IPS-20b (cell line): Measurements from ENCODE around the gene FXYD1.
A peak's percentile ranks its signal among the peaks of the same experiment; 100 is the strongest.

Source experiments
- H3K27ac ChIP-seq: one replicate; pipeline ENCODE4 v1.5.1; 2013; ENCODE audit warnings: low read length
- H3K27me3 ChIP-seq: 2 replicates; pipeline ENCODE4 v1.6.1; 2013; ENCODE audit warnings: mild to moderate bottlenecking, low read length, inconsistent platforms; ENCODE audit not compliant: insufficient read depth
- H3K36me3 ChIP-seq: 2 replicates; pipeline ENCODE4 v1.6.1; 2013; ENCODE audit warnings: low read depth, mild to moderate bottlenecking, inconsistent platforms, low read length, moderate library complexity; ENCODE audit not compliant: insufficient read depth
- H3K4me1 ChIP-seq: 2 replicates; pipeline ENCODE4 v1.6.1; 2013; ENCODE audit warnings: mild to moderate bottlenecking, control low read depth, inconsistent platforms, low read length, moderate library complexity; ENCODE audit not compliant: insufficient read depth
- H3K4me3 ChIP-seq: 2 replicates; pipeline ENCODE4 v1.5.1; 2013; ENCODE audit warnings: mild to moderate bottlenecking, low read length, inconsistent platforms
- H3K9ac ChIP-seq: 2 replicates; pipeline ENCODE4 v1.6.1; 2013; ENCODE audit warnings: low read depth, mild to moderate bottlenecking, inconsistent platforms, low read length, moderate library complexity
- H3K9me3 ChIP-seq: 2 replicates; pipeline ENCODE4 v1.6.1; 2013; ENCODE audit warnings: mild to moderate bottlenecking, low read depth, low read length, inconsistent platforms; ENCODE audit not compliant: insufficient read depth

Gene FXYD1

DNA sequence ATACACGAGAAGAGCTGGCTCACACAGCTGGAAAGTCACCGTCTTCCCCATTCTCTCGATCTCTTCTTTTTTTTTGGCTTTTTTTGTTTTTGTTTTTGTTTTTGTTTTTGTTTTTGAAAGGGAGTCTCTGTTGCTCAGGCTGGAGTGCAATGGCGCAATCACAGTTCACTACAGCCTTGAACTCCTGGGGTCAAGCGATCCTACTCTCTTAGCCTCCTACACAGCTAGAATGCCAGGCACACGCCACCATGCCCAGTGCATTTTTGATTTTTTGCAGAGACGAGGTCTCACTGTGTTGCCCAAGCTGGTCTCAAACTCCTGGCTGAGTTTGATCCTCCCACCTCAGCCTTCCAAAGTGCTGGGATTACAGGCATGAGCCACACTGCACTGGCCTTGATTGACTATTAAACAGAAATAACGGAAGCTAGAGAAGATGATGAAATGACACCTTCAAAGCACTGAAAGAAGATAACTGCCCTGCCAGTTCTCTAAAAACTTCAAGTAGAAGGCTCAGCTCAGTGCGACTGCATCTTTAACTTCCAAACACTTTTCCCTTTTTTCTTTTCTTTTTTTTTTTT, 19.0 kb upstream of the FXYD1 start:
- Histone ChIP-seq H3K9me3 (no peaks in the 10 kb centered on the region), H3K9ac (no peak overlapping the region), H3K27ac (no peak overlapping the region), H3K4me1 (peaks cover 16% of the 10 kb centered on the region), H3K36me3 (no peaks in the 10 kb centered on the region), H3K27me3 (no peaks in the 10 kb centered on the region; the same call in 1 of the 2 replicates), H3K4me3 (no peak overlapping the region)

DNA sequence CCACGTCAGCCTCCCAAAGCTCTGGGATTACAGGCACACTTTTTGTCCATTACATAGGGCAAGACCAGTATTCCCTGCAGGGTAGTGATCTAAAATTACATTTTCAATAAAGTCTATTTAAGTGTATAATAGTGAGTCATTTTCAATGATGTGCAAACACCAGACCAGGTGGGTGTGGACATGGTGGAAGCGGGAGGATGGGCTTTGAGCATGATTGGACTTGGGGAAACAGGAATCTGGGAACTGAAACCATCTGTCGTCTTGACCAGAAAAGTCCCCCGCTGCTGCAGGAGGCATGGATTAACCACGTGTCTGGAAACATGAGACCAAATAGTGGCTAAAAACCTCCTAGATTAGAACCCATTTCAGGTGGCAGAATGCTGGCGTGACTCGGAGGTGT, 18.1 kb upstream of the FXYD1 start:
- Histone ChIP-seq H3K27ac (no peak overlapping the region), H3K36me3 (no peaks in the 10 kb centered on the region), H3K4me1 (peaks cover 11% of the 10 kb centered on the region), H3K9me3 (no peaks in the 10 kb centered on the region), H3K4me3 (no peak overlapping the region), H3K9ac (no peak overlapping the region), H3K27me3 (no peaks in the 10 kb centered on the region; the same call in 1 of the 2 replicates)

DNA sequence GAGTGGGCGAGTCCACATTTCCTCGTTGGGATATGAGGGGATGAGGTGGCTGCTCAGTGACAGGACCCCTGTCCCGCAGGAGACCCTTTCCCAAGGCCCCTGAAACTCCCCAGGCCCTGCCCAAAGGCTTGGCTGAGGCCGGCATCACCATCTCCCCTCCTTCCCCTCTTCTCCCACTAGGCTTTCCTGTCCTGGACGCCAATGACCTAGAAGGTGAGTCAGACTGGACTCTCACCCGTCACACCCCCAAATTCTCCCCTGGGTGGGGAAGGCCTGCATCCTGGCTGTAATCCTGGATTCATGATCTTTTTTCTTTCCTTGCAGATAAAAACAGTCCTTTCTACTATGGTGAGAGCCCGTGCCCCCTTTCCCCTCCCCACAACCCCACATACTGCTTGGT, 17.7 kb upstream of the FXYD1 start:
- Histone ChIP-seq H3K27ac (no peak overlapping the region), H3K4me1 (peaks cover 11% of the 10 kb centered on the region), H3K9ac (no peak overlapping the region)

DNA sequence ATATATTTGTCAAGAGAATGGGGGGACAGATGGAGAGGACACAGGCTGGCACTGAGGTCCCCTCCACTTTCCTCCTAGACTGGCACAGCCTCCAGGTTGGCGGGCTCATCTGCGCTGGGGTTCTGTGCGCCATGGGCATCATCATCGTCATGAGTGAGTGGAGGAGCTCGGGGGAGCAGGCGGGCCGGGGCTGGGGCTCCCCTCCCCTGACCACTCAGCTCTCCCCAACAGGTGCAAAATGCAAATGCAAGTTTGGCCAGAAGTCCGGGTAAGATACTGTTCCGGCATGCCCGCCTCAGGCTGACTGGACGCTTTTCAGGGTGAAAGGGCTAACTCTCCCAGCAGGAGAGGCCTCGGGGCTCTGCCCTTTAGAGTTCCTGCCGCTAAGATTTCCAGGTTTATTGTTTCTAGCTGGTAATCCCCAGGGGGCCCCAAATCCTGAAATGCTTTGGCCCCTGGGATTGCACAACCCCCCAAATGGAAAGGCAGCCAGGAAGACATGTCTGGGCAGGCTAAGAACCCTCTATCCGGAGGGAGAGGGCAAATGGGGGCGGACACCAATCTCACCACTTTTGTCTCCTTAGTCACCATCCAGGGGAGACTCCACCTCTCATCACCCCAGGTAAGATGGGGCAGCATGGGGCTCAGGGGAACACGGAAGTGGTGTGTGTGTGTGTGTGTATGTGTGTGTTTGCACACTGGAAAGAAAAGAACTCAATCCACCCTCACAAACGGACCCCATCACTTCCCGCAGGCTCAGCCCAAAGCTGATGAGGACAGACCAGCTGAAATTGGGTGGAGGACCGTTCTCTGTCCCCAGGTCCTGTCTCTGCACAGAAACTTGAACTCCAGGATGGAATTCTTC, 15.7 kb upstream of the FXYD1 start:
- Histone ChIP-seq H3K4me1 (peaks cover 11% of the 10 kb centered on the region), H3K9ac (no peak overlapping the region), H3K36me3 (no peaks in the 10 kb centered on the region), H3K4me3 (no peak overlapping the region), H3K27ac (no peak overlapping the region), H3K27me3 (no peaks in the 10 kb centered on the region), H3K9me3 (no peaks in the 10 kb centered on the region)

More for the DNA sequence above, 17.7 kb upstream of the FXYD1 start:
- Histone ChIP-seq H3K9me3 (no peaks in the 10 kb centered on the region), H3K36me3 (no peaks in the 10 kb centered on the region), H3K4me3 (no peak overlapping the region), H3K27me3 (no peaks in the 10 kb centered on the region; the same call in 1 of the 2 replicates)

DNA sequence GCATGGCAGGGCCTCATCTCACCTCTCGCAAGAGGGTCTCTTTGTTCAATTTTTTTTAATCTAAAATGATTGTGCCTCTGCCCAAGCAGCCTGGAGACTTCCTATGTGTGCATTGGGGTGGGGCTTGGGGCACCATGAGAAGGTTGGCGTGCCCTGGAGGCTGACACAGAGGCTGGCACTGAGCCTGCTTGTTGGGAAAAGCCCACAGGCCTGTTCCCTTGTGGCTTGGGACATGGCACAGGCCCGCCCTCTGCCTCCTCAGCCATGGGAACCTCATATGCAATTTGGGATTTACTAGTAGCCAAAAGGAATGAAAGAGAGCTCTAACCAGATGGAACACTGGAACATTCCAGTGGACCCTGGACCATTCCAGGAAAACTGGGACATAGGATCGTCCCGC, 15.1 kb upstream of the FXYD1 start:
- H3K4me1 ChIP-seq, result peaks cover 11% of the 10 kb centered on the region
- no peak overlapping the region for H3K27ac ChIP-seq
- no peaks in the 10 kb centered on the region for H3K9me3 ChIP-seq
- H3K27me3 ChIP-seq, result no peaks in the 10 kb centered on the region
- no peak overlapping the region for H3K9ac ChIP-seq
- H3K4me3 ChIP-seq, result no peak overlapping the region
- no peaks in the 10 kb centered on the region for H3K36me3 ChIP-seq

DNA sequence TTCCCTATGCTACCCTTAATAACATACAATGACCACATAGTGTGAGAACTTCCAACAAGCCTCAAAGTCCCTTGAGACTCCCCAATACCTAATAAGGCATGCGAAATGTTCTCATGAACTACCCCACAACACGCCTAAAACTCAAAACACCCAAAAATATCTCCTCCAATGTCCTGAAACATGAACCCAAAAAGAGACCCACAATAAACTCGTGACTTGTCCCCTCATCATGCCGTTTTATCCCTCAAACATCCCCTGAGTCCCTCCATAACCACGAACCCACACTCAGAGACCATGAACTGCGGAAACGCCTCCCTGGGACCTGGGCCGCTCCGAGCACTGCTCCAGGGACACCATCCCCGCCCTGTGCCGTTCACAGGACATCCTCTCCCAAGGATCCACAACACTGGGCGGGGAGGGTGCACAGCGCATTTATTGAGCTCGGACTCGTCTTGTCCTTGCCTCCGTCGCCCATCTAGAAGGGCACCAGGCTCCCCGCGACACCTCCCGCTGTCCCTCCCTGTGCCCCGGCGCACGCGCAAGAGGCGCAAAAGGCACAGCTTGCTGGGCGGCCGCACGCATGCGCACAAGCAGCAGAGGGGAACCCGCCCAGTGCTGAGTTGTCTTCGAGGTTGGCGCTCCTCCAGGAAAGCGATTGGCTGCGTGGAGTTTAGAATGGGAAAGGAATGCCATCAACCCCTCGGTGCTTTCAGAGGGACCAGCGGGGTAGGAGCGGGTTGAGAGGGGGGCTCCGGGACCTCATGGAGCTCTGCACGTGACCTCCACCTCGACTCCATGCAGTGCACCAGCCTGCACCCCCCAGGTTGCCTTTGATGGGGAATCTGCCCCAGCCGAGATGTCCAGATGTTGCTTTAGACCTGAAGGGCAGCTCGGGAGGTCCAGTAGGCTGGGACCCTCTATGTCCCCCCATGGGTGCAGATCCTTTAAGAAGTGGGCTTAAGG, 14.2 kb upstream of the FXYD1 start:
- no peak overlapping the region; the same call in 1 of the 2 replicates for H3K4me3 ChIP-seq
- no peaks in the 10 kb centered on the region for H3K27me3 ChIP-seq

DNA sequence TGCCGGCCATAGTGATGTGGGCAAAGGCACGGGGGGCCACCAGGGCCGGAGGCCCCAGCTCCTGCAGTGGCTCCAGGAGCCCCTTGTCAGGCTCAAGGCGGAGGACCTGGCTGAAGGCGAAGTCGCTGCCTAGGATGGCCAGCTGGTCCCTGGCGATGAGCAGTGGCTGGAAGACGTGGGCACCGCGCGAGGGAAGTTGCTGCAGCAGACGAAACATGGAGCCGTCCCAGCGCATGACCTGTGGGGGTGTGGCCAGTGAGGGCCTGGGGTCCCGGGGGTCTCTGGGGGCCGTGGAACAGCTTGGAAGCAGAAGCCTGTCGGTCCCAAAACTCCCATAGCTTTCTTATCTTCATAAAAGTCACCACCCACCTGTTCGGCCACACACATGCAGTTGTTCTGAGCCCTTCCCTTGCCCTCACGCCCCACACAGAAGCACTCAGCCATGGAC, 13.3 kb upstream of the FXYD1 start:
- Histone ChIP-seq H3K4me1 (peaks cover 11% of the 10 kb centered on the region), H3K27ac (no peak overlapping the region), H3K36me3 (no peaks in the 10 kb centered on the region), H3K9ac (no peak overlapping the region), H3K4me3 (no peak overlapping the region), H3K9me3 (no peaks in the 10 kb centered on the region), H3K27me3 (no peaks in the 10 kb centered on the region)

More for the DNA sequence above, 14.2 kb upstream of the FXYD1 start:
- Histone ChIP-seq H3K4me1 (peaks cover 11% of the 10 kb centered on the region), H3K9ac (peak overlapping the region; percentile 27; the same call in 1 of the 2 replicates), H3K36me3 (no peaks in the 10 kb centered on the region), H3K27ac (no peak overlapping the region), H3K9me3 (no peaks in the 10 kb centered on the region)

DNA sequence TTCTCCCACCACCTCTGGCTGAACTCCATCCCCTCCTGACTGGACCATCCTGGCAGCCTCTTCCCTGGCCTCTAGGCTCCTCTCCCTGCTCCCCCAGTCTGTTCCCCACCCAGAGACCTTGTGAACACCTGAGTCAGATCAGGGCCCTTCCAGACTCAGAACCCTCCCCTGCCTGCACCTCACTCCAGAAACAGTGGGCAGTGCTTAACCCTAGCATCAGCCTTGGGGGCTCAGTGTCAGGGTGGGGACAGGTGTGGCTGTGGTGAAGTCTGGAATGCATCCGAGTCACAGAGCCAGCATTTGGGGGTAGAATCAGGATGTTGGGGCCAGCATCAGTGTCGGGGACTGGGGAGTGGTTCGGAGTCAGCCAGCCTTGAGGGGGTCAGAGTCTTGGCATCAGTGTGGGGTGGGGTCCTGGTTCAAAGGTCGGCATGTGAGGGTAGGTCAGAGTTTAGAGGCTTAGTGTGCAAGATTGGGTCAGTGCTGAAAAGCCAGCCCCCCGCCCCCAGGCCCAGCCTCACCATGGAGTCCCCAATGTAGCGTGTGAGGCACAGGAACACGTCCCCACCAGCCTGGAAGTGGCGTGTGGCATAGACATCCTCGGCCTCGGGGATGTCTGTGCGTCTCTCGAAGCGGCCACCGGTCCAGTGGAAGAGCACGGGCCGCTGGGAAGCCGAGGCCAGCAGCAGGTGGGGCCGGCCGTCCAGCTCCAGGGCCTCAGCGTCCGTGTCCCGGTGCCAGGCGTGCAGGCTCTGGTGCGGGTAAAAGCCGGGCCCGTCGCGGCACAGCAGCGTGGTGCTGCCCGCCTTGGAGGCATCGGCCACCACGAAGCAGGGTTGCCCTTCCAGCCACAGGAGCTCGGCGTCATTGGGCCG, 12.6 kb upstream of the FXYD1 start:
- H3K4me3 ChIP-seq, result no peak overlapping the region
- peaks cover 11% of the 10 kb centered on the region for H3K4me1 ChIP-seq
- H3K9me3 ChIP-seq, result no peaks in the 10 kb centered on the region
- H3K9ac ChIP-seq, result no peak overlapping the region
- H3K27me3 ChIP-seq, result no peaks in the 10 kb centered on the region
- no peaks in the 10 kb centered on the region for H3K36me3 ChIP-seq
- H3K27ac ChIP-seq, result no peak overlapping the region

DNA sequence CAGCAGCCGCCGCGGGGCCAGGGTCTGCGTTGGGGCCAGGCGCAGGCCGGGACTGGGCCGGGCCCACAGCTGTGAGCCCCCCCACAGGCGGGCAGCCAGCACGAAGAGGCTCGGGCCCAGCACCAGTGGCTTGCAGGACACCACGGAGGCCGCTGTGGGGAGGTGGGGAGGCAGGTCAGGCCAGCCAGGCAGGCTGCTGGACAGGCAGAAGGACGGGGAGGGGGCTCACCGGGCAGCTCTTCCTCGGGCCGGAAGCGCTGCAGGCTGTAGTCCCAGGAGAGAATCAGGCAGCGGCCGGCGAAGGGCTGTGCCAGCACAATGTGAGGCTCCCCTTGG, 12.0 kb upstream of the FXYD1 start:
- no peaks in the 10 kb centered on the region for H3K9me3 ChIP-seq
- H3K4me1 ChIP-seq, result peaks cover 11% of the 10 kb centered on the region
- no peaks in the 10 kb centered on the region for H3K27me3 ChIP-seq
- no peak overlapping the region for H3K27ac ChIP-seq
- no peak overlapping the region for H3K9ac ChIP-seq
- H3K4me3 ChIP-seq, result no peak overlapping the region
- H3K36me3 ChIP-seq, result no peaks in the 10 kb centered on the region

DNA sequence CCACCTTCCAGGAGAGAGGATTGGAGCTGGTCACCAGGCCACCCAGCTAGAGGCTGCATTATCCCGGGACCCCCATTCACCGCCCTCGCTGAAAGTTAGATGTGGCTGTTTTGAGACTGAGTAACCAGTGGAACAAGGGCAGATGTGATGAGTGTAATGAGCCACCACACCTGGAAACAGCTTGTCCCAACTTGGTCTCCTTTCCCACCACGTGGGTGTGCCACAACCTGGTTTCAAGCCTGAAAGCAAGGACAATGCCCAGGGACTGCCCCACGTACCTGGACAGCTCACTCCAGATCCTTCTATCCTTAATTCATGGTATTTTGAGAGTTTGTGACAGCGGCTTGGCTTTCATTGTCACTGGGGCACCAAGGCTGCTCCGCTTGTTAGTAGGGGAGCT, 10.8 kb upstream of the FXYD1 start:
- Histone ChIP-seq H3K4me1 (peaks cover 10% of the 10 kb centered on the region), H3K9ac (no peak overlapping the region), H3K27ac (no peak overlapping the region), H3K4me3 (no peak overlapping the region), H3K9me3 (no peaks in the 10 kb centered on the region), H3K27me3 (no peaks in the 10 kb centered on the region), H3K36me3 (no peaks in the 10 kb centered on the region)
